ENCODE results near the gene ACAD10. TPM values are rescaled to one million over a fixed set of nuclear protein-coding genes. Genes with fewer than 3 reads are reported as not detected.

ACAD10 gene
- total and polyA plus RNA-seq, 10 of the 15 experiments (the other 5 are each of a cell fraction or from before 2014, with no cell fraction given) = 2.9 to 21.9 (median 17.5) TPM

- Histone ChIP-seq H4K20me1 (ENCODE audit: control insufficient read depth, insufficient read depth) (no peaks in the 10 kb centered on the region), H2AFZ (ENCODE audit: control insufficient read depth, low read depth, low read length) (no peak overlapping the region), H3K4me1 (ENCODE audit: control insufficient read depth, insufficient read depth, low read length) (peaks cover 2% of the 10 kb centered on the region; the same call in 1 of the 2 replicates), H3K4me2 (ENCODE audit: control insufficient read depth, insufficient read depth) (no peak overlapping the region), H3K79me2 (ENCODE audit: control insufficient read depth, insufficient read depth, low read length) (no peaks in the 10 kb centered on the region), H3K27me3 (replicated peaks in 1 of 2; ENCODE audit: control insufficient read depth in 2 of 2, insufficient read depth in 2 of 2, low read length in 1 of 2) (no peaks in the 10 kb centered on the region), H3K4me3 (no peak overlapping the region), H3K27ac (ENCODE audit: control insufficient read depth, insufficient read depth) (no peak overlapping the region), H3K9me3 (replicated peaks; ENCODE audit: control insufficient read depth, insufficient read depth, low read length) (no peaks in the 10 kb centered on the region), H3K36me3 (ENCODE audit: control insufficient read depth in 2 of 2, insufficient read depth in 2 of 2, low read length in 1 of 2) (0 out of 4 replicates have a peak, but pooled peaks cover 0 to 4% of the 10 kb centered on the region in 2 experiments), H3K9ac (ENCODE audit: control insufficient read depth, insufficient read depth, low read length) (no peak overlapping the region)
- intact Hi-C loops (cut with micrococcal nuclease; ENCODE audit: unreplicated experiment) = no loop called here
- DNase-seq (ENCODE audit: low read depth, low spot score) (no peak), FAIRE-seq (no peak), ATAC-seq (peak; percentile 35; the same call in 1 of the 3 replicates)
- POLR2A ChIA-PET = no interaction called here
- RAD21 ChIA-PET (ENCODE audit: unreplicated experiment) = interaction anchor here (1.8 kb wide), 1 partner anchor 120 kb away, joined by 8 read pairs; no protein-coding TSS in a partner anchor
- CTCF ChIA-PET = interaction anchor here (0.7 to 1.5 kb wide), 4 partner anchors 8 to 876 kb away, joined by 3 to 10 read pairs (median 4); no protein-coding TSS in a partner anchor
- no TSS peak for BruUV-seq (replicated peaks)
- SMC1A ChIA-PET (ENCODE audit: uncharacterized antibody, unreplicated experiment) = interaction anchor here (1.1 to 1.7 kb wide), 3 partner anchors 9 to 120 kb away, joined by 3 to 7 read pairs (median 3); no protein-coding TSS in a partner anchor
- in situ Hi-C loops (cut with MboI) = no loop called here
- TF ChIP-seq, protein P1, sequence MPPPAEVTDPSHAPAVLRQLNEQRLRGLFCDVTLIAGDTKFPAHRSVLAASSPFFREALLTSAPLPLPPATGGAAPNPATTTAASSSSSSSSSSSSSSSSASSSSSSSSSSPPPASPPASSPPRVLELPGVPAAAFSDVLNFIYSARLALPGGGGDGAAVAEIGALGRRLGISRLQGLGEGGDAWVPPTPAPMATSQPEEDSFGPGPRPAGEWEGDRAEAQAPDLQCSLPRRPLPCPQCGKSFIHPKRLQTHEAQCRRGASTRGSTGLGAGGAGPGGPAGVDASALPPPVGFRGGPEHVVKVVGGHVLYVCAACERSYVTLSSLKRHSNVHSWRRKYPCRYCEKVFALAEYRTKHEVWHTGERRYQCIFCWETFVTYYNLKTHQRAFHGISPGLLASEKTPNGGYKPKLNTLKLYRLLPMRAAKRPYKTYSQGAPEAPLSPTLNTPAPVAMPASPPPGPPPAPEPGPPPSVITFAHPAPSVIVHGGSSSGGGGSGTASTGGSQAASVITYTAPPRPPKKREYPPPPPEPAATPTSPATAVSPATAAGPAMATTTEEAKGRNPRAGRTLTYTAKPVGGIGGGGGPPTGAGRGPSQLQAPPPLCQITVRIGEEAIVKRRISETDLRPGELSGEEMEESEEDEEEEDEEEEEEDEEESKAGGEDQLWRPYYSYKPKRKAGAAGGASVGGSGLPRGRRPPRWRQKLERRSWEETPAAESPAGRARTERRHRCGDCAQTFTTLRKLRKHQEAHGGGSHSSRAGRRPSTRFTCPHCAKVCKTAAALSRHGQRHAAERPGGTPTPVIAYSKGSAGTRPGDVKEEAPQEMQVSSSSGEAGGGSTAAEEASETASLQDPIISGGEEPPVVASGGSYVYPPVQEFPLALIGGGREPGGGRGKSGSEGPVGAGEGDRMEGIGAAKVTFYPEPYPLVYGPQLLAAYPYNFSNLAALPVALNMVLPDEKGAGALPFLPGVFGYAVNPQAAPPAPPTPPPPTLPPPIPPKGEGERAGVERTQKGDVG (CRISPR knock-in tag; IDR thresholded peaks at IDR 0.05) = no peak
- TF ChIP-seq CTCF (IDR thresholded peaks at IDR 0.05 in 2 of 3, conservative IDR thresholded peaks at IDR 0.05 in 1 of 3; ENCODE audit: control insufficient read depth in 2 of 3, extremely low read depth in 1 of 3, insufficient read depth in 1 of 3, low read depth in 3 of 3, low read length in 3 of 3) = peak in 2 of 3 experiments; percentile 15 to 19; a peak in 1 of 6 replicates
- WGBS (ENCODE audit: insufficient coverage, insufficient replicate concordance, low lambda C conversion rate, missing lambda C conversion rate) = 95% methylated on average over 15 of the region's 15 CpGs
These were observed 6.8 kb downstream of the ACAD10 start for GRCh38 chr12:111692575-111693210.
